Activated T-cell treated with anti-CD3 and anti-CD28 coated beads, Interleukin-2, amount 50 U/mL, for 48 hours (primary cell): ENCODE measurements around the gene PPFIA4.

Experiments
- DNase-seq, 2 experiments: peaks; one replicate each; pipeline ENCODE4 v3.0.0-alpha.2; 2020

The PPFIA4 gene

GRCh38 chr1:203085528-203086406 is 59.5 kb downstream of the PPFIA4 start, which contains the start of gene MYOG:
MYOG (minus strand) TSS chr1:203086012; CDS start chr1:203085961, 51 bp downstream.
- no peak for DNase-seq

GRCh38 chr1:203086992-203087763 is 60.9 kb downstream of the PPFIA4 start:
- no peak for DNase-seq

GRCh38 chr1:203088441-203088840 is 62.1 kb downstream of the PPFIA4 start:
- DNase-seq = no peak

- DNase-seq = no peak
These were observed 62.8 kb downstream of the PPFIA4 start for GRCh38 chr1:203089001-203089650.

GRCh38 chr1:203089651-203090045 is 63.4 kb downstream of the PPFIA4 start:
- no peak for DNase-seq

- no peak for DNase-seq
These were observed 64.3 kb downstream of the PPFIA4 start for GRCh38 chr1:203090421-203091198.

- DNase-seq = no peak
These were observed 64.8 kb downstream of the PPFIA4 start for GRCh38 chr1:203091199-203091477.

- no peak for DNase-seq
These were observed 65.6 kb downstream of the PPFIA4 start for GRCh38 chr1:203091761-203092330.

- no peak for DNase-seq
These were observed 67.6 kb downstream of the PPFIA4 start for GRCh38 chr1:203093754-203094410.

- DNase-seq = no peak
These were observed 68.9 kb downstream of the PPFIA4 start for GRCh38 chr1:203095061-203095690.

- DNase-seq = no peak
These were observed 70.3 kb downstream of the PPFIA4 start for GRCh38 chr1:203096566-203096965.

- no peak for DNase-seq
These were observed 70.7 kb downstream of the PPFIA4 start for GRCh38 chr1:203097001-203097400.

- DNase-seq = no peak
These were observed 72.2 kb downstream of the PPFIA4 start for GRCh38 chr1:203098445-203098844.

- no peak for DNase-seq
These were observed 72.7 kb downstream of the PPFIA4 start for GRCh38 chr1:203098914-203099520.

- no peak for DNase-seq
These were observed 73.7 kb downstream of the PPFIA4 start for GRCh38 chr1:203099805-203100515.

- no peak for DNase-seq
These were observed 74.2 kb downstream of the PPFIA4 start for GRCh38 chr1:203100516-203100869.

GRCh38 chr1:203101813-203102634 is 75.7 kb downstream of the PPFIA4 start:
- no peak for DNase-seq

GRCh38 chr1:203103216-203103615 is 76.9 kb downstream of the PPFIA4 start:
- no peak for DNase-seq

GRCh38 chr1:203103829-203104495 is 77.7 kb downstream of the PPFIA4 start:
- no peak for DNase-seq
